NCI-H146 (cell line): ENCODE data around the gene MLXIP.
A peak's percentile ranks its signal among the peaks of the same experiment; 100 is the strongest.
"Not testable (repeated sequence)": the region's sequence is repeated elsewhere in the genome, so short reads cannot be mapped to it uniquely, and the experiment has no call there.

Source experiments
- DNase-seq: peaks from one replicate; lab custom pipeline; 2025; lab: John Stamatoyannopoulos, UW

Gene MLXIP

GRCh38 chr12:122096591-122097149, 18.1 kb downstream of the MLXIP start:
- DNase-seq = no peak

- no peak for DNase-seq
Observed at GRCh38 chr12:122097584-122097926, 19.0 kb downstream of the MLXIP start.

- peak; percentile 87 for DNase-seq
Observed at GRCh38 chr12:122097927-122098756, 19.6 kb downstream of the MLXIP start.

- peak; percentile 96 for DNase-seq
Observed at GRCh38 chr12:122099280-122099749, 20.8 kb downstream of the MLXIP start.

- no peak for DNase-seq
Observed at GRCh38 chr12:122099856-122100255, 21.3 kb downstream of the MLXIP start.

GRCh38 chr12:122100568-122100967, 22.0 kb downstream of the MLXIP start:
- peak; percentile 22 for DNase-seq

- no peak for DNase-seq
Observed at GRCh38 chr12:122102331-122102730, 23.8 kb downstream of the MLXIP start.

- no peak for DNase-seq
Observed at GRCh38 chr12:122104844-122105243, 26.3 kb downstream of the MLXIP start.

GRCh38 chr12:122105496-122105895, 26.9 kb downstream of the MLXIP start:
- not testable (repeated sequence) for DNase-seq

GRCh38 chr12:122106843-122107242, 28.3 kb downstream of the MLXIP start:
- peak; percentile 22 for DNase-seq

- no peak for DNase-seq
Observed at GRCh38 chr12:122107261-122107660, 28.7 kb downstream of the MLXIP start.

GRCh38 chr12:122111089-122111641, 32.6 kb downstream of the MLXIP start:
- peak; percentile 43 for DNase-seq

- DNase-seq = peak; percentile 7
Observed at GRCh38 chr12:122116707-122117535, 38.4 kb downstream of the MLXIP start.

- no peak for DNase-seq
Observed at GRCh38 chr12:122117979-122118378, 39.4 kb downstream of the MLXIP start.

- DNase-seq = not testable (repeated sequence)
Observed at GRCh38 chr12:122121341-122121740, 42.8 kb downstream of the MLXIP start.

GRCh38 chr12:122121745-122122144, 43.2 kb downstream of the MLXIP start:
- DNase-seq = no peak

GRCh38 chr12:122123051-122123760, 44.6 kb downstream of the MLXIP start:
- peak; percentile 59 for DNase-seq

GRCh38 chr12:122123761-122124145, 45.2 kb downstream of the MLXIP start:
- no peak for DNase-seq

- no peak for DNase-seq
Observed at GRCh38 chr12:122124370-122124769, 45.8 kb downstream of the MLXIP start.

- DNase-seq = no peak
Observed at GRCh38 chr12:122125452-122126341, 47.1 kb downstream of the MLXIP start.

- no peak for DNase-seq
Observed at GRCh38 chr12:122126342-122126635, 47.7 kb downstream of the MLXIP start.
